IPS-18c (cell line): ENCODE results near the gene PLEKHA7.
"Not testable (repeated sequence)": the region's sequence is repeated elsewhere in the genome, so short reads cannot be mapped to it uniquely, and the experiment has no call there.

Experiments
- H3K4me3 ChIP-seq: 2 replicates; pipeline ENCODE4 v1.7.0; 2013; ENCODE audit warnings: low read depth, mild to moderate bottlenecking, low read length, moderate library complexity; ENCODE audit not compliant: insufficient read depth
- H3K9me3 ChIP-seq: one replicate; pipeline ENCODE4 v1.6.1; 2013; ENCODE audit warnings: mild to moderate bottlenecking, low read length, moderate library complexity; ENCODE audit not compliant: control insufficient read depth, insufficient read depth

Gene PLEKHA7

DNA sequence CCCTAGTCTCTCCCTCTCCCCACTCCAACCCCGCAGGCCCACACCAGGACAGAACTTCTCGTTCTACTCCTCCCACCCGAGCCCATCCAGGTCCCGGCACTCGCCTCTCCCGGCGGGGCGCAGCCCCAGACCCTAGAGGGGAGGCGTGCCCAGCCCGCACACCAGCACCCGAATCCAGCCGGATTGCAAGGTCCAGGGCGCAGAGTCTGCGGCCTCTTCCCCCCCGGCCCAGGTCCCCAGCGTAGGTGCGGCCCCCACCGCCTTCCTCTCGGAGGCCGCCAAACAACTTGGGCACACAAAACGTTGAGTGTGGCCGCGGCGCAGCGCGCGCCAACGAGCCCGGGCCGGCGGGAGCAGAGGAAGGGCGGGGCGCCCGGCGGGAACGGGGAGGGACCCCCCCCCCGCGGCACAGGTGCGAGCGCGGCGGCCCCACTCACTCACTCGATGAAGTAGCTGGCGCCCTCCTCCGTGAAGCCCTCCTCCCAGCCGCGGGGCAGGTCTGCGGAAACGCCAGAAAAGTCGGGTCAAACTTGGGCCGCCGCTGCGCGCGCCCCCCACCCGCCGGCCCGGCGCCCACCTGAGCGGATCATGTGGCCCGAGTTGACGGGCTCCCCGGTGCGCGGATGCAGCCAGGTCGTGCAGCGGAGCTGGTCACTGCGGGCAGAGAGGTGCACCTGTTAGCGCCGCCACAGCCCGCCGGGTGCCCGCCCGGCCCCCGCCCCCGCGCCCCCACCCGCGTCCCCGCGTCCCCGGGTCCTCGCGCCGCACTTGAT, 480 bp downstream of the PLEKHA7 start:
- peak overlapping the region; percentile 81 for H3K4me3 ChIP-seq
- H3K9me3 ChIP-seq, result no peaks in the 10 kb centered on the region

DNA sequence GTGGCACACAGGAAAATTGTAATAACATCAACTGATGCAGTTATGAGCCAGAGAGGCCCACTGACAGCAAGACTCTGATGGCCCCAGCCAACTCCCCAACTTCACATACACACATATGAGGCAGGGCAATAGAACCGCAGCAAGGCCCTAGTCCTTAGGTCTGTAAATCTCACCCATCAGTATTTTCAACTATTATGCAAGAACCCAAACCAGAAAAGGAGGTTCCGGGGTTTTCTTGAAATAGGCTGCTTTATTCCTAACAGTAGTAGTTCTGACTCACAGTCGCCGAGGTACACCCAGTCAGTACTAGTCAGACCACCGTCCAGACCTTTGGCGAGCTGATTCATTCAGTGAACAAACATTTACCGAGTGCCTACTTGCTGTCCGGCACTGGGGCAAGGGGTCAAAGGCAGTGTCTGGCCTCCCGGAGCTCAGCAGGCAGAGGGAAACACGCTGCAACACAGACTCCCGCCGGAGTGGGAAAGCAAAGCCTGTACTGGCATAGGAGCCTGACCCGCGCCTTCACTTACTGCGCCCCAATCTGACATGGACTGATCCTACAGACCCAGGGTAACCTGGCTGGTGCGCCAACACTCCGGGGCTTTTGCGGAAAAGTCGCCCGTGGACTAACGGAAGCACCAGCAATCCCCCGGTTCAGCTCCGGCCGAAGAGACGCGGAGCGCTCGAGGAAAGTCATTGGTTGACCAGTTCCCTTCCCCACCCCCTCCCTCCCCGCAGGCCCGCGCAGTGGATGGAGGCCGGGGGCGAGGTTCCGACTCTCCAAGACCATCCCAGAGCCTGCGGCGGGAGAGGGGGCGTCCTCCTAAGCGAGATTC, 1.3 kb downstream of the PLEKHA7 start:
- no peaks in the 10 kb centered on the region for H3K9me3 ChIP-seq
- peak overlapping the region; percentile 81 for H3K4me3 ChIP-seq

DNA sequence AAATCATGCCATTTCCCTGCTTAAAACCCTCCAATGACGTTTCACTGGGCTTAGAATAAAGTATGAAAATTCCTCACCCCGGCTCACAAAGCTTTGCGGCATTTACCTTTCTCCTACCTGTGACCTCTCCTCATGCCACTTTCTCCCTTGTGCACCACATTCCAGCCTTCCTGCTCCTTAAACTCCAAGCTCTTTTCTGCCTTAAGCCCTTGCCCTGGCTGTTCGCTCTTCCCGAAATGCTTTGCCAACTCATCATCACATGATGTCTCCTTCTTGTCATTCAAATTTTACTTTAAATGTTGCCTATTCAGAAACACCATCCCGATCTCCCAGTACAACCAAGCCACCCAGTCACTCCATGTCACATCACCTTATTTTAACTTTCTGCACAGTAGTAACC, 2.0 kb downstream of the PLEKHA7 start:
- Histone ChIP-seq H3K9me3 (no peaks in the 10 kb centered on the region), H3K4me3 (no peak overlapping the region)

DNA sequence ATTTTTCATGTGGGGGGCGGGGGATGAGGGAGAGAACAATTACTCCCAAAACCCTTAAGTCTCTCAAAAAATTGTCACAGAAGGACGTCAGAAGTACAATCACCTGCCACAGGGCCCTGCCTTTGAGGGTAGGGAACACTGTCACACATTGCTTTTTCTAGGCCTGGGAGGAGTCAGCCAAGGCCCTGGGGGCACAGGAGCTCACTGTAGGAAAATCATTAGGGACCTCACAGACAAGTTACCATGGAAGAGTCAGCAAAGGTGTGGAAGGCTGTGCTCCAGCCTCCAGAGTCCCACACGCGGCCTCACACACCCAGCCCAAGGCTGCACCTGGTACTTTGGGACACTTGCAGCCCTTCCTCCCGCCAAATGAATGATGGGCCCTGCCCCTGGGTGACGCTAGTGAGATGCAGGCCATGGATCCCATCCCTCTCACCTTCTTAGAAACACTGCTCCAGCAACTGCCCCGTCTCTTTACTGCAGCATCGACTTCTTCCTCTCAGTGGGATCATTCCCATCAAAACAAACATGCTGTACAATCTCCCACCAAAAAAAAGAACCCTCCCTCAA, 3.3 kb downstream of the PLEKHA7 start:
- Histone ChIP-seq H3K4me3 (no peak overlapping the region), H3K9me3 (no peaks in the 10 kb centered on the region)

DNA sequence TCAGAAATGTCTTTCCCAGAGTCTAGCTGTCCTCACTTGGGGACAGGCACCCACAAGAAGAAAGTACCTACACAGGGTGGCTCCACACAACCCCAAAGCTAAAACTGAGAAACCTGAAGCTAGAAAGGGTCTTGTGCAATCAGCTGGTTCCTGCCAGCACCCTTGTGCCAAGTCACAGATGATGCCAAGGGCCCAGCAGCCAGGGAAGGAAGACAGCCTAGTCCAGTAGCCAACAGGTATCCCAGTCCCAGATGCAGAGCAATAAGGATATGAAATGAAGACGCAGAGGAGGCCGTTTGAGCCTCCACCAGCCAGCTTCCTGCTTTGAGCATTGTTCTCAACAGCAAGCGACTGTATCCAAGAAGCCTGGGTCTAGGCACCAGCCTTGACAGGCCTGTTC, 6.1 kb downstream of the PLEKHA7 start:
- Histone ChIP-seq H3K4me3 (no peak overlapping the region), H3K9me3 (no peaks in the 10 kb centered on the region)

DNA sequence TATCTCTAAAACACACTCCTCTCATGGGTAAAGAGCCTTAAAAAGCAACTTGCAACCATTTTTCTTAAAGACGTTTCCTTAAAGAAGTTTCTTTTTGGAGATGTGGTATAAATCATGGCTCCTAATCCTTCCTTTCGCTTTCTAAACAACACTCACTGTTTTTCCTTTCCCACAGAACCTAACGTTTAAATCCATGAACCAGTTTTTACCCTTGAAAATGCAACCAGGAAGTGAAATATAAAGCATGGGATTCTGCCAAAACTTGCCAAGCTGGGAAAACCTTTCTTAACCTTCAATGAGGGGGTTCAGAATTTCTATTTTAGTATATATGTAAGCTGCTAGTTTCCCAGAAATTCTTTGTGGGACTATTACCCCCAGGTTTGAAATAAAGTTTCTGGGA, 8.6 kb downstream of the PLEKHA7 start:
- Histone ChIP-seq H3K9me3 (no peaks in the 10 kb centered on the region), H3K4me3 (no peak overlapping the region)

DNA sequence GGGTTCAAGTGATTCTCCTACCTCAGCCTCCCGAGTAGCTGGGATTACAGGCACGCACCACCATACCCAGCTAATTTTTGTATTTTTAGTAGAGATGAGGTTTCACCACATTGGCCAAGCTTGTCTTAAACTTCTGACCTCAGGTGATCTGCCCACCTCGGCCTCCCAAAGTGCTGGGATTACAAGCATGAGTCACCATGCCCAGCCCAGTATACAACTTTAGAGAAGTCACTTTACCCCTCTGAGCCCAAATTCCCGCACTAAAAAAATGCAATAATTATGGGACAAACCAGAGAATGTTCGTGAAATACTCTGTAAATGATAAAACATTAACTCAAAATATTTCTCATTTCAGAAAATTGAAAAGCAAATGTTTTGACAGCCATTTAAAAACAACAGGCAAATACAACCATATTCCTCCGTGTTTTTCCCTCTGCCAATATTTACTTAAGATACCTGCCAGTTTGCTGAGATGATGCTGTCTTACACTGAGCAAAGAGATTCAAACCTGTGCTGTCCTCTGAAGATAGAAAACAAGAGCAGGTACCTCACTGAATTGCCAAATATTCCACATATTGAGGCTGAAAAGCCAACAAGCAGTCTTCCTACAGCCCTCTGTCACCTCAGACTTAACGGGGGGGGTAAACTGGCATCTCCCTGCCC, 9.6 kb downstream of the PLEKHA7 start:
- no peaks in the 10 kb centered on the region for H3K9me3 ChIP-seq
- H3K4me3 ChIP-seq, result no peak overlapping the region

DNA sequence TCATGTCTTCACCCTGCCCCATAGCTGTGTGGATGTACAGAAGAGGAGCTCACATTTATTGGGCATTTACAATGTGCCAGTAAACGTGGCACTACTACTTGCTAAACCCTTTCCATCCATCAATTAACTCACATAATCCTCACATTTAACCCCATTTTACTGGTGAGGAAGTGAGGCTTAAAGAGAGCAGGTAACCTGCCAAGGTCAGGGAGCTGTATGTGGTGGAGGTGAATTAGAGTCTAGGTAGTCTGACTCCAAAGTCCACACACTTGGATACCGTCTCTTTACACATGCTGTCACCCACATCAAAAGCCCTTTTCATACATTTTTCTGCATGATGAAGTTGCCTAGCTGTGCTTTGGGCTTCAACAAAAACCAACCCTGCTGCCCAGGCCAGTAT, 10.8 kb downstream of the PLEKHA7 start:
- no peaks in the 10 kb centered on the region for H3K9me3 ChIP-seq
- no peak overlapping the region for H3K4me3 ChIP-seq

DNA sequence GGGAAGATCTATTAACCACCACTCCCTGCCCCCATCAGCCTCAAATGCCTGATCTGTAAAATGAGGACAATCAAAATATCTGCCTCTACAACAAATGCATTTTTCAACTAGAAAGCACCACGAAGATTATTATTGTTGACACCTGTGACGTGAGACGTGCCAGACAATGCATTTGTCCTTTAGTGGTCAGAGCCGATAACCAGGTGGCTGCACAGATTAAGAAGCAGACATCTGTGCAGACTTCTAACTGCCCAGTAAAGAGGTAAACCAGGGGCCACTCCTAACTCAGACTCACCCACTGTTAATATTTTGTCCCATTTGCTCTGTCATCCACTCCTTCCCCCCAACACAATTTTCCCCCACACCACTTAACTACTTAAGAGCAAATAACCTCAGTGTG, 11.7 kb downstream of the PLEKHA7 start:
- H3K9me3 ChIP-seq, result no peaks in the 10 kb centered on the region
- H3K4me3 ChIP-seq, result no peak overlapping the region

DNA sequence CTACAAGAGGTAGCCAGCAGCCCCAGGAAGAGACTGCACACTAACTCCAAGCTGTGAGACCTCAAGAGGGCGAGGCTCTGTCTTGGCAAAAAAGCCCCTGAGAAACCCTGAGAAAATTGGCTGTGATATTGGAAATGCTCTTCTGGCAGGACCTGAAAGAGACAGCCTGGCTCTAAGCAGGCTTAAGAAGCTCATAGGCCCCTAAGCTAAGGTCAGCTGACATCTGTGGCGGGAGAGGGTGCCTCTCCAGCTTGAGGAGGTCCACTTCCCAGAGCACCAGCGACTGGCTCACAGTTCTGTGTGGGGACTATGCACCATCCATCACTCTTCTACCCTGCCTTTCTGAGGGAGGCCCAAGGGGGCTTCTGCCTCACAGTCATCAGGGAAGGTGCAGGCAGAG, 12.4 kb downstream of the PLEKHA7 start:
- Histone ChIP-seq H3K4me3 (no peak overlapping the region), H3K9me3 (no peaks in the 10 kb centered on the region)

DNA sequence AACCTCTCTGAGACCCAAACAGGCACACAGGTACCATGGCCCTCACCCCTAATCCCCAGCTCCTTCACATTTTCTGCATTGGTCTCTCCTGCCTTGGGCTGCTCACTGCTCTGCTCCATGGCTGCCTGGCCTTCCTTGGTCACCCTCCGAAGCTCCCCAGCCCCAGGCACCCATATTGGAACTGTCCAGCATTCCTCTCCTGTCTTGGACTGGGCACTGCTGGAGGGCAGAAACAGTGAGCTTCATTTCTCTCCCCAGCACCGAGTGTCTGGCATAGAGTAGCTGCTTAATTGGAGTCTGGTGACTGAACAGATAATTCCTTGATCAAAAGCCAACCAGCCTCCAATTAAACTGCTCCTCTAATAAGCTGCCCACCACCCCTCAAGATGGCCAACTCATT, 13.2 kb downstream of the PLEKHA7 start:
- Histone ChIP-seq H3K4me3 (no peak overlapping the region), H3K9me3 (no peaks in the 10 kb centered on the region)

DNA sequence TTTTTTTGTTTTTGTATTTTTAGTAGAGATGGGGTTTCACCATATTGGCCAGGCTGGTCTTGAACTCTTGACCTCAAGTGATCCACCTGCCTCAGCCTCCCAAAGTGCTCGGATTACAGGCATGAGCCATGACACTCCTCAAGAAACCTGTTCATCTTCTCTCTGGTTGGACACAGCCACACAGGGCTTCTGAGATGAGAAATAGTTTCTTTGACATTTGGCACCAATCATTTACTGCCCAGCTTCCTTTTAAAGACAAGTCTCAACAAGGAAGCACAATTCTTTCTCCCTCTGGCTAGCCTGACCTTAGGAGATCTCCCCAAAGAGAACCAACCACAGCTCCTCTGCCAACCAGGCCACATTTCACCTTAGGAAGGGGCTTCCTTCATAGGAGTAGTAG, 14.0 kb downstream of the PLEKHA7 start:
- not testable (repeated sequence) for H3K4me3 ChIP-seq, H3K9me3 ChIP-seq

DNA sequence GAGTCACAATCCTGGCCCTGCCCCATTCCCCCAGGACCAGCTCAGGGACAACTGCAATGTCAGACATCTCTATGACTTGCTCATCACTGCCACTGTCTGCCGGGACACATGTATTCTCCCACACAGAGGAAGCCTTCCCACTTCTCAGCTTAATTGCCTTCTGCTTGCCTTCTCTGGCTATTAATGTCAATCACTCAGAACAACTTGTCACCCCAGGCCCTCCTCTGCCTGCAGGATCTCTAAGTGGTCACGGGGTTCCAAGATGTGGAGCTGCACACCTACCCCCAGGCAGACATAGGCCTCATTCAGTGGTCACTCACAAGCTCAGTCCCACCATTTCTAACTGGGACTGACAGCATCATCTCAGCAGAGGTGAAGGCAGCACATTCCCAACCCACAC, 15.1 kb downstream of the PLEKHA7 start:
- no peaks in the 10 kb centered on the region for H3K9me3 ChIP-seq
- H3K4me3 ChIP-seq, result no peak overlapping the region

DNA sequence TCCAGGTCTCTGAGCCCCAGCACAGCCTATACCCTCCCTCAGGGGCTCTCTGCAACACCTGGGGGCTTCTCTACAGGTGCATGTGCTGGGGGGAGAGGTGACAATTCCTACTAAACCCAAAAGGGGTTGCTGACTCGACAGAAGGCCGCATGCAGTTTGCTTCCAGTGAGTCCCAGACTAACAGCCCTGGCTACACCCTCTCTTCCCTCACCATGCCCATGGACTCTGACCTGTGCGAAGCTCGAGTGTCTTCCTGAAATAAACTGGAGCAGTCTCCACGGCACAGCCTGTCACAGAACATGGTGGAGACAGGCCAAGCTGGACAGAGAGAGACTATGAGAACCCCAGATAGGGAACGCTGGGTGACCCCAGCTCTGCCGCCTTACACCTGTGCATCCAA, 16.6 kb downstream of the PLEKHA7 start:
- no peak overlapping the region for H3K4me3 ChIP-seq

DNA sequence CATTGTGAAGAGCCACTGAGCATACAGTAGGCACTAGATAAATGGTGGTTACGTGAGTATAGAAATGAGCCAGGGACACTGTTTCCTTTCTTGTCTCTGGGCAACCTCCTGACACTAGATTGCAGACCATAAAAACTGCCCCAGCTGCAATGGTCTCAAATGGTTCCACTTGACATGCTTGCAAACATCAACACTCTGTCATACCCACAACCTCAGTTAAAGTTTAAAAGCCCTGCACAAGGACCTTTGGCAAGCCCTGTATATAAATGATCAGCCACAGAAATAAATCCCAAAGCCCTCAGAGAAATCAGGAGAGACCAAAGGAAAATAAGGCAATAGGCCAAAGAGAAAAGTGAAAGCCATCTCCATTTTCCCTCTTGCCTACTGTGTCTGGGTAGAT, 20.7 kb downstream of the PLEKHA7 start:
- Histone ChIP-seq H3K9me3 (peaks cover 2% of the 10 kb centered on the region), H3K4me3 (no peak overlapping the region)

More for the DNA sequence above, 16.6 kb downstream of the PLEKHA7 start:
- peaks cover 2% of the 10 kb centered on the region for H3K9me3 ChIP-seq

DNA sequence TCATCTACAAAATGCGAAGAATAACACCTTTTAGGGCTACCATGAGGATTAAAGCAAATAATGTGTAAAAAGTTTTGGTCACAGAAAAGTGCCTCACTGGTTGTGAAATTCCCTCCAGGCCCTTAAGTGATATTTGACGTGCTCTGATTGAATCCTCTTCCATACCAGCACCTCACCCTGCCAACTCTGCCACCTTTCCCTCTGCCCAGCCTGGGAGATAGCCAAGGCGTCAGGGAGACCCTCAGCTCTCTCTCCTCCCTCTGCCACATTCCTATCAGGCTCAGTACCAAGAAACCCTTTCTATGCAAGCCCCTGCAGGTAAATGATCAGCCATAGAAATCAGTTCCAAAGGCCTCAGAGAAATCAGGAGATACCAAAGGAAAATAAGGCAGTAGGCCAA, 21.4 kb downstream of the PLEKHA7 start:
- H3K9me3 ChIP-seq, result peaks cover 2% of the 10 kb centered on the region
- no peak overlapping the region for H3K4me3 ChIP-seq

DNA sequence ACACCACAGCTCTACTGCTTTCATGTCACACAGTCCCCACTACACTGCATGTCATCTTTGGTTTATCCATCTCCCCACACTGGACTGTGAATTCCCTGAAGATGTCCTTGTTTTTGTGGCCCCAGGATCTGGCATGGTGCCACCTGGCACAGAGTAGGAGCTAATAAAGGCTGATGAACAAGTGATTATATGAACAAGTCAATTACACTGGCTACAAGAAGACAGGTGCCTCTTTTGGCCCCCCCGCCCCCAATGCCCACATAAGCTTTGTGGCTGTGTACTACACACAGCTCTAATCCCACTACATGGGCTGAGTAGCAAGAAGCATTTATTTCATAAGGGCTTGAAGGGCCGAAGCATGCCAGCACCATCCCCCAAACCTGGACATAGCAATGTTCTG, 24.7 kb downstream of the PLEKHA7 start:
- Histone ChIP-seq H3K9me3 (peaks cover 2% of the 10 kb centered on the region), H3K4me3 (no peak overlapping the region)

DNA sequence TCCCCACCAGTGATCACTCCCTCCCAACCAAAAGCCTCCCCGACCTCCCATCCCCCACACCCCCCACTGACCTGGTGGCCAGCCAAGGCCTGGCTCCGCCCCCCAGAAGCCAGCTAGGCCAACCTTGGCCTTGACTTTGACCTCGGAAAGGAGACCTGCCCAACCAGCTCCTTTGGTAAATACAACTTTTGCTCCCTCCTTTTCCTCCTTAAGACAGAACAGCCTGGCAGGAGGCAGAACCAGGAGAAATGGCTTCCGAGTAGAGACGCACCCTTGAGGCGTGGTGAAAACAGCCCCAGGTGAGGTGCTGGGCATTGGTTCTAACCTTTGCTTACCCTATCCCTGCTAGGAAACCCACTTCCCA, 27.0 kb downstream of the PLEKHA7 start:
- no peak overlapping the region for H3K4me3 ChIP-seq
- H3K9me3 ChIP-seq, result no peaks in the 10 kb centered on the region
